ENCODE data around the gene ERN1.

The ERN1 gene

DNA sequence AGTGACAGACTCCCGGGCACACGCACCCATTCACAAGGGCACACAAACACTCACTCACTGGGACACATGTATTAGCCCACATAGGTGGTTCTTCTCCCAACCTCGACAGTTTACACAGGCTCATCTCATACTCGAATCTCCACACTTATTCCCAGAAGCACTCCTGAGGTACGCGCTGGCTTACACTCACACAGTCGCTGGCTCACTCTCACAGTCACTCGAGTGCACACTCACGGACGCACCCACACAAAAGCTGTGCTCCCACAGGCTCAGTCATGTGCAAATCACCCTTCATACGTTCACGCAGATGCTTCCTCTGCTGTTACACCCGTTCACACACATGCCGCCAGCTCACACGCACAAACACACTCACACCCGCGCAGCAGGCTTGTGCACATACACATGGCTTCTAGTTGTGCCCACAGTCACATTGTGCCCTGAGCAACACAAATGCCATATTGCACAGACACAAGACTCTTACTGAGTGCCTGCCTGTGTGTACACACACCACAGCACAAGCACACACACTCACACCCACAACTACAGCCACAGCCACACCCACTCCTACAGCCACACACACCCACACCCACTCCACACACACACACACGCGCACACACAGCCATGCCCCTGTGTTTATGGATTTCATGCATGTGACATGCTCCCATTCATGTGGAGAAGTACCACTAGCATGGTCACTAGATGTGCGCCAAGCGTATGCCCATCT lies 140.2 kb downstream of the ERN1 start:
- peaks cover 3% of the 10 kb centered on the region for H3K9me3 Mint-ChIP-seq
- H3K27ac Mint-ChIP-seq, result no peak overlapping the region
- no peak for DNase-seq
- peak overlapping the region; percentile 59 for H3K4me3 Mint-ChIP-seq
- H3K27me3 Mint-ChIP-seq (ENCODE audit: low read depth, poor library complexity), result peaks cover 45% of the 10 kb centered on the region
- H3K4me1 Mint-ChIP-seq, result peaks cover 48% of the 10 kb centered on the region
- TF ChIP-seq, protein P1, sequence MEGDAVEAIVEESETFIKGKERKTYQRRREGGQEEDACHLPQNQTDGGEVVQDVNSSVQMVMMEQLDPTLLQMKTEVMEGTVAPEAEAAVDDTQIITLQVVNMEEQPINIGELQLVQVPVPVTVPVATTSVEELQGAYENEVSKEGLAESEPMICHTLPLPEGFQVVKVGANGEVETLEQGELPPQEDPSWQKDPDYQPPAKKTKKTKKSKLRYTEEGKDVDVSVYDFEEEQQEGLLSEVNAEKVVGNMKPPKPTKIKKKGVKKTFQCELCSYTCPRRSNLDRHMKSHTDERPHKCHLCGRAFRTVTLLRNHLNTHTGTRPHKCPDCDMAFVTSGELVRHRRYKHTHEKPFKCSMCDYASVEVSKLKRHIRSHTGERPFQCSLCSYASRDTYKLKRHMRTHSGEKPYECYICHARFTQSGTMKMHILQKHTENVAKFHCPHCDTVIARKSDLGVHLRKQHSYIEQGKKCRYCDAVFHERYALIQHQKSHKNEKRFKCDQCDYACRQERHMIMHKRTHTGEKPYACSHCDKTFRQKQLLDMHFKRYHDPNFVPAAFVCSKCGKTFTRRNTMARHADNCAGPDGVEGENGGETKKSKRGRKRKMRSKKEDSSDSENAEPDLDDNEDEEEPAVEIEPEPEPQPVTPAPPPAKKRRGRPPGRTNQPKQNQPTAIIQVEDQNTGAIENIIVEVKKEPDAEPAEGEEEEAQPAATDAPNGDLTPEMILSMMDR (IDR thresholded peaks at IDR 0.05), result no peak
- H3K36me3 Mint-ChIP-seq (ENCODE audit: low read depth), result no peaks in the 10 kb centered on the region
